Hepatocyte (in vitro differentiated cells): ENCODE data around the gene CFAP70. TPM values are rescaled to one million over a fixed set of nuclear protein-coding genes. Genes with fewer than 3 reads are reported as not detected.

Experiments used
- DNase-seq: peaks from one replicate; pipeline ENCODE4 v3.0.0-alpha.2; 2016; ENCODE audit warnings: low spot score
- H2AFZ ChIP-seq: fragments of 200-600 bp; sonication (generic); 2 replicates; pipeline ENCODE4 v1.6.0; 2016; ENCODE audit warnings: antibody characterized with exemption, mild to moderate bottlenecking
- H3K27ac ChIP-seq: fragments of 200-600 bp; sonication (generic); 2 replicates; pipeline ENCODE4 v1.5.1; 2016; ENCODE audit warnings: mild to moderate bottlenecking
- H3K27me3 ChIP-seq: fragments of 200-600 bp; sonication (generic); 2 replicates; pipeline ENCODE4 v1.6.1; 2016
- H3K36me3 ChIP-seq: fragments of 200-600 bp; sonication (generic); replicated peaks from 2 replicates; pipeline ENCODE4 v1.5.1; 2016; ENCODE audit warnings: low read depth; ENCODE audit not compliant: insufficient read depth
- H3K4me1 ChIP-seq: fragments of 200-600 bp; sonication (generic); 2 replicates; pipeline ENCODE4 v1.5.1; 2016; ENCODE audit warnings: mild to moderate bottlenecking, moderate library complexity; ENCODE audit not compliant: insufficient read depth
- H3K4me2 ChIP-seq: fragments of 200-600 bp; sonication (generic); 2 replicates; pipeline ENCODE4 v1.6.0; 2016
- H3K4me3 ChIP-seq: fragments of 200-600 bp; sonication (generic); 2 replicates; pipeline ENCODE4 v1.5.1; 2016; ENCODE audit warnings: mild to moderate bottlenecking
- H3K79me2 ChIP-seq: fragments of 200-600 bp; sonication (generic); 2 replicates; pipeline ENCODE4 v1.6.0; 2017; ENCODE audit warnings: mild to moderate bottlenecking
- H3K9me2 ChIP-seq: fragments of 200-600 bp; sonication (generic); replicated peaks from 2 replicates; pipeline ENCODE4 v1.6.0; 2017; ENCODE audit warnings: mild to moderate bottlenecking; ENCODE audit not compliant: insufficient read depth
- H3K9me3 ChIP-seq: fragments of 200-600 bp; sonication (generic); 2 replicates; pipeline ENCODE4 v1.5.1; 2016; ENCODE audit warnings: low read depth, mild to moderate bottlenecking
- H4K20me1 ChIP-seq: fragments of 200-600 bp; sonication (generic); 2 replicates; pipeline ENCODE4 v1.6.0; 2016; ENCODE audit warnings: mild to moderate bottlenecking; ENCODE audit not compliant: insufficient read depth, poor library complexity, severe bottlenecking
- CTCF ChIP-seq: fragments of 200-600 bp; sonication (generic); IDR thresholded peaks from 2 replicates; pipeline ENCODE4 v1.5.1; 2016; ENCODE audit warnings: antibody characterized with exemption, mild to moderate bottlenecking; ENCODE audit not compliant: poor library complexity
- EZH2 ChIP-seq: fragments of 200-600 bp; sonication (generic); IDR thresholded peaks from 2 replicates; pipeline ENCODE4 v1.6.1; 2016; ENCODE audit warnings: antibody characterized with exemption, mild to moderate bottlenecking, borderline replicate concordance
- EZH2phosphoT487 ChIP-seq: fragments of 200-600 bp; sonication (generic); IDR thresholded peaks from one replicate; pipeline ENCODE4 v1.6.1; 2018; ENCODE audit warnings: antibody characterized with exemption, mild to moderate bottlenecking, low read depth, moderate library complexity; ENCODE audit not compliant: unreplicated experiment, severe bottlenecking
- WGBS: methylation state at CpG from one replicate; pipeline ENCODE4 v1.1.6; 2016; ENCODE audit warnings: low lambda C conversion rate; ENCODE audit errors: missing lambda C conversion rate; 5-methylcytosine and 5-hydroxymethylcytosine counted together
- polyA plus RNA-seq: library from polyadenylated mRNA; unstranded; fragments of >200 nt; fragmentation: Nextera tagmentation; extraction: Ambion mirVana; gene quantifications from 2 replicates; pipeline ENCODE4 v1.2.1, GENCODE V29; 2016
- total RNA-seq: library from RNA; depleted of rRNA; stranded (reverse); fragments of >200 nt; gene quantifications from 2 replicates; pipeline ENCODE4 v1.2.3, GENCODE V29; 2014

Gene CFAP70
- total and polyA plus RNA-seq, 2 experiments from 2014 or later, result 1.6 to 3.9 TPM

GRCh38 chr10:73386583-73386982 is 27.9 kb upstream of the CFAP70 start:
- Histone ChIP-seq H3K9me2 (no peaks in the 10 kb centered on the region), H4K20me1 (no peaks in the 10 kb centered on the region), H3K27me3 (no peaks in the 10 kb centered on the region), H2AFZ (no peak overlapping the region), H3K4me1 (no peaks in the 10 kb centered on the region), H3K36me3 (no peaks in the 10 kb centered on the region), H3K79me2 (no peaks in the 10 kb centered on the region), H3K9me3 (no peaks in the 10 kb centered on the region), H3K4me3 (no peak overlapping the region), H3K27ac (no peak overlapping the region), H3K4me2 (no peak overlapping the region)
- WGBS, result 98% methylated on average over 7 of the region's 7 CpGs
- TF ChIP-seq EZH2 (no peak), EZH2phosphoT487 (no peak), CTCF (no peak)
- DNase-seq, result no peak

- H3K36me3 ChIP-seq, result no peaks in the 10 kb centered on the region
- no peaks in the 10 kb centered on the region for H3K27me3 ChIP-seq
- no peak overlapping the region for H3K4me3 ChIP-seq
- no peak for TF ChIP-seq CTCF
- H3K79me2 ChIP-seq, result no peaks in the 10 kb centered on the region
- no peak overlapping the region for H2AFZ ChIP-seq
- no peaks in the 10 kb centered on the region for H3K9me3 ChIP-seq
- no peaks in the 10 kb centered on the region for H4K20me1 ChIP-seq
- H3K4me1 ChIP-seq, result no peaks in the 10 kb centered on the region
- 87% methylated on average over 1 of the region's 1 CpG for WGBS
- H3K9me2 ChIP-seq, result no peaks in the 10 kb centered on the region
- no peak overlapping the region for H3K4me2 ChIP-seq
- H3K27ac ChIP-seq, result no peak overlapping the region
- no peak for DNase-seq
These were observed 20.5 kb upstream of the CFAP70 start for GRCh38 chr10:73379064-73379748.

- no peak for TF ChIP-seq CTCF
- no peak for TF ChIP-seq EZH2
- no peak for TF ChIP-seq EZH2phosphoT487
- no peak overlapping the region for H3K4me2 ChIP-seq
- no peaks in the 10 kb centered on the region for H3K9me2 ChIP-seq
- no peak overlapping the region for H3K4me3 ChIP-seq
- H2AFZ ChIP-seq, result no peak overlapping the region
- no peak for DNase-seq
- H3K27ac ChIP-seq, result no peak overlapping the region
- no peaks in the 10 kb centered on the region for H4K20me1 ChIP-seq
- no peaks in the 10 kb centered on the region for H3K27me3 ChIP-seq
- 88% methylated on average over 3 of the region's 3 CpGs for WGBS
- no peaks in the 10 kb centered on the region for H3K36me3 ChIP-seq
- no peaks in the 10 kb centered on the region for H3K9me3 ChIP-seq
- H3K79me2 ChIP-seq, result no peaks in the 10 kb centered on the region
- H3K4me1 ChIP-seq, result no peaks in the 10 kb centered on the region
These were observed 18.0 kb upstream of the CFAP70 start for GRCh38 chr10:73376679-73377078.
